ENCODE measurements around the gene GPAM.

GPAM gene

GRCh38 chr10:112227331-112227987 is 43.9 kb upstream of the GPAM start:
- no peak for DNase-seq
- ATAC-seq (ENCODE audit: insufficient read depth, low read depth) = no peak
- Histone ChIP-seq H3K27ac (ENCODE audit: low read length) (no peak overlapping the region), H3K4me3 (ENCODE audit: low read depth in 1 of 2, low read length in 2 of 2) (no peak overlapping the region), H3K4me1 (ENCODE audit: insufficient read depth, low read length) (no peaks in the 10 kb centered on the region), H3K79me2 (ENCODE audit: insufficient read depth, low read length) (no peaks in the 10 kb centered on the region), H3K36me3 (ENCODE audit: insufficient read depth, low read length) (no peaks in the 10 kb centered on the region), H2AFZ (ENCODE audit: low read depth, low read length) (no peak overlapping the region), H4K20me1 (ENCODE audit: insufficient read depth, low read length) (no peaks in the 10 kb centered on the region), H3K4me2 (ENCODE audit: insufficient read depth, low read length) (no peak overlapping the region), H3K9me3 (ENCODE audit: insufficient read depth, low read length, severe bottlenecking) (peaks cover 2% of the 10 kb centered on the region), H3K9ac (ENCODE audit: low read depth, low read length) (no peak overlapping the region), H3K27me3 (ENCODE audit: insufficient read depth, low read length, poor library complexity) (peaks cover 2% of the 10 kb centered on the region)
- no peak for TF ChIP-seq EZH2 (IDR thresholded peaks at IDR 0.05; ENCODE audit: borderline replicate concordance, low read depth, low read length, severe bottlenecking)
- TF ChIP-seq CTCF (IDR thresholded peaks at IDR 0.05; ENCODE audit: borderline replicate concordance, extremely low read depth, low read length, poor library complexity, severe bottlenecking) = no peak

GRCh38 chr10:112226439-112227248 is 43.1 kb upstream of the GPAM start:
- H3K27me3 ChIP-seq (ENCODE audit: insufficient read depth, low read length, poor library complexity) = peaks cover 2% of the 10 kb centered on the region
- ATAC-seq (ENCODE audit: insufficient read depth, low read depth) (no peak), DNase-seq (no peak)
- H3K79me2 ChIP-seq (ENCODE audit: insufficient read depth, low read length) = no peaks in the 10 kb centered on the region
- H3K4me2 ChIP-seq (ENCODE audit: insufficient read depth, low read length) = no peak overlapping the region
- no peaks in the 10 kb centered on the region for H3K36me3 ChIP-seq (ENCODE audit: insufficient read depth, low read length)
- no peaks in the 10 kb centered on the region for H4K20me1 ChIP-seq (ENCODE audit: insufficient read depth, low read length)
- H3K9me3 ChIP-seq (ENCODE audit: insufficient read depth, low read length, severe bottlenecking) = peaks cover 2% of the 10 kb centered on the region
- TF ChIP-seq CTCF (IDR thresholded peaks at IDR 0.05; ENCODE audit: borderline replicate concordance, extremely low read depth, low read length, poor library complexity, severe bottlenecking) (no peak), EZH2 (IDR thresholded peaks at IDR 0.05; ENCODE audit: borderline replicate concordance, low read depth, low read length, severe bottlenecking) (no peak)
- no peak overlapping the region for H2AFZ ChIP-seq (ENCODE audit: low read depth, low read length)
- no peaks in the 10 kb centered on the region for H3K4me1 ChIP-seq (ENCODE audit: insufficient read depth, low read length)
- no peak overlapping the region for H3K4me3 ChIP-seq (ENCODE audit: low read depth in 1 of 2, low read length in 2 of 2)
- no peak overlapping the region for H3K9ac ChIP-seq (ENCODE audit: low read depth, low read length)
- H3K27ac ChIP-seq (ENCODE audit: low read length) = no peak overlapping the region

- no peaks in the 10 kb centered on the region for H3K36me3 ChIP-seq (ENCODE audit: insufficient read depth, low read length)
- DNase-seq = no peak
- TF ChIP-seq CTCF (IDR thresholded peaks at IDR 0.05; ENCODE audit: borderline replicate concordance, extremely low read depth, low read length, poor library complexity, severe bottlenecking) = no peak
- TF ChIP-seq EZH2 (IDR thresholded peaks at IDR 0.05; ENCODE audit: borderline replicate concordance, low read depth, low read length, severe bottlenecking) = no peak
- no peak overlapping the region for H3K9ac ChIP-seq (ENCODE audit: low read depth, low read length)
- H3K4me2 ChIP-seq (ENCODE audit: insufficient read depth, low read length) = no peak overlapping the region
- H3K27me3 ChIP-seq (ENCODE audit: insufficient read depth, low read length, poor library complexity) = no peaks in the 10 kb centered on the region
- no peak overlapping the region for H3K27ac ChIP-seq (ENCODE audit: low read length)
- H3K79me2 ChIP-seq (ENCODE audit: insufficient read depth, low read length) = no peaks in the 10 kb centered on the region
- H3K4me1 ChIP-seq (ENCODE audit: insufficient read depth, low read length) = no peaks in the 10 kb centered on the region
- ATAC-seq (ENCODE audit: insufficient read depth, low read depth) = no peak
- H2AFZ ChIP-seq (ENCODE audit: low read depth, low read length) = no peak overlapping the region
- H3K4me3 ChIP-seq (ENCODE audit: low read depth in 1 of 2, low read length in 2 of 2) = no peak overlapping the region
- no peaks in the 10 kb centered on the region for H4K20me1 ChIP-seq (ENCODE audit: insufficient read depth, low read length)
- peaks cover 2% of the 10 kb centered on the region for H3K9me3 ChIP-seq (ENCODE audit: insufficient read depth, low read length, severe bottlenecking)
Observed at GRCh38 chr10:112225771-112226438, 42.3 kb upstream of the GPAM start.
